Measurements from ENCODE around the gene MPPED1. TPM values are rescaled to one million over a fixed set of nuclear protein-coding genes. Genes with fewer than 3 reads are reported as not detected.

Gene MPPED1
- total RNA-seq, 1 donor from 2014 or later = 0.18 TPM

DNA sequence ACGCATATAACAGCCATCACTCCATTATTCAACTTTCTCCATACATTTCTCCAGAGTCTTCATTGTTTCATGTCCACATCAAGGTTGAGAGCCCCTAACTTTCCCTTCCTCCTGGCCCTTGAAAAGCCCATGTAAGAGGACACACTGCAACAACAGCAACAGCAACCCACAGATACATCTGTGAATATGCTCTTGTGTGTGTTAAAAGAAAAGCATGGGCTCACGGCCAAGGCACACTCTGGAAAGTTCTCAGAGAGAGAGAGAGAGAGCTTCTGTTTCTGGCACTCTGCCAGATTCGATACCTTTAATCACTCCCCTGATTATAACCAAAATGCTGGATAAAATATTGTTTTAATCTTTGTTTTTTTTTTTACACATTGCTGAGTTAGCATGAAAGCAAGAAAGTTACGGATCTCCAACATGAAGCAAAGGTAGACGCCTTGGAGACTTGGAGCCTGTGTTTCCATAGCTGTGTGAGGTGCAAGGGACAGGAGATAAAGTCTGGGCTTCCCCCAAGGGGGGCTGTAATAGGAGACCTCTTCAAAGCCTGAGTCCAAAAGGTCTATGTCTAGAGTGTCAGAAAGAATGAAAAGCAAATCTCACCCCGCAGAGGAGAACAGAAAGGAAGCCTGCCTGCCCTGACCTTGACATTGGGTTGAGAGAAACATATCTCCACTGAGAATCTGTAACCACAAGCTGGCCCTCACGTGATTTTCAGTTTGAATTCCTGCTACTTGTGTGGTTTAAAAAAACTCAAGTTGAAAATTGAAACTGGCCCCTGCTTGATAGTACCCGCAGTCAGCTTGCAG, 33.7 kb upstream of the MPPED1 start:
- peaks cover 6% of the 10 kb centered on the region for H3K4me1 Mint-ChIP-seq (ENCODE audit: unreplicated experiment)

DNA sequence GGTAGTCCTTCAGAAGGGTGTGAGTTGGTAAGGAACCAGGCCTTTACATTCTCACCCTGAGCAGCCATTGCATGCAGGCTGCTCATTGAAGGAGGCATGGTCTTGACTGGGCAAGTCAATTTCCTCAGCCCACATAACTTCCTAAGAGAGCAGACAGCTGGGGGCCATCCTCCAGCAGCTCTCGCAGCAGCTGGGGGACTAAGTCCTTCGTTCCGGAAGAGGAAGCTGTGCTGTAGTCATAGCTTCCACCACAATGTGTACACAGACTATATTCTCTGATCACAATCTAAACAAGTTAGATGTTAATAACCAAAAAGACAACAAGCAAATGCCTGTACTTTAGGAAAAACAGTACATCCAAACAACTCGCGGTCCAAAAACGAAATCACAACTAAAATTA, 30.1 kb upstream of the MPPED1 start:
- H3K4me1 Mint-ChIP-seq (ENCODE audit: unreplicated experiment) = peaks cover 14% of the 10 kb centered on the region
- no peaks in the 10 kb centered on the region for H3K36me3 Mint-ChIP-seq (ENCODE audit: low read depth, unreplicated experiment)
- H3K27ac Mint-ChIP-seq (ENCODE audit: unreplicated experiment) = peak overlapping the region; percentile 80
- TF ChIP-seq, protein P1, sequence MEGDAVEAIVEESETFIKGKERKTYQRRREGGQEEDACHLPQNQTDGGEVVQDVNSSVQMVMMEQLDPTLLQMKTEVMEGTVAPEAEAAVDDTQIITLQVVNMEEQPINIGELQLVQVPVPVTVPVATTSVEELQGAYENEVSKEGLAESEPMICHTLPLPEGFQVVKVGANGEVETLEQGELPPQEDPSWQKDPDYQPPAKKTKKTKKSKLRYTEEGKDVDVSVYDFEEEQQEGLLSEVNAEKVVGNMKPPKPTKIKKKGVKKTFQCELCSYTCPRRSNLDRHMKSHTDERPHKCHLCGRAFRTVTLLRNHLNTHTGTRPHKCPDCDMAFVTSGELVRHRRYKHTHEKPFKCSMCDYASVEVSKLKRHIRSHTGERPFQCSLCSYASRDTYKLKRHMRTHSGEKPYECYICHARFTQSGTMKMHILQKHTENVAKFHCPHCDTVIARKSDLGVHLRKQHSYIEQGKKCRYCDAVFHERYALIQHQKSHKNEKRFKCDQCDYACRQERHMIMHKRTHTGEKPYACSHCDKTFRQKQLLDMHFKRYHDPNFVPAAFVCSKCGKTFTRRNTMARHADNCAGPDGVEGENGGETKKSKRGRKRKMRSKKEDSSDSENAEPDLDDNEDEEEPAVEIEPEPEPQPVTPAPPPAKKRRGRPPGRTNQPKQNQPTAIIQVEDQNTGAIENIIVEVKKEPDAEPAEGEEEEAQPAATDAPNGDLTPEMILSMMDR (IDR thresholded peaks at IDR 0.05; ENCODE audit: unreplicated experiment) = no peak
- no peak overlapping the region for H3K4me3 Mint-ChIP-seq (ENCODE audit: unreplicated experiment)
- DNase-seq (ENCODE audit: low spot score) = no peak
- H3K9me3 Mint-ChIP-seq (ENCODE audit: unreplicated experiment) = no peaks in the 10 kb centered on the region
- peaks cover 1% of the 10 kb centered on the region for H3K27me3 Mint-ChIP-seq (ENCODE audit: unreplicated experiment)

More for the DNA sequence above, 33.7 kb upstream of the MPPED1 start:
- Mint-ChIP-seq H3K27ac (ENCODE audit: unreplicated experiment) (no peak overlapping the region), H3K4me3 (ENCODE audit: unreplicated experiment) (no peak overlapping the region), H3K9me3 (ENCODE audit: unreplicated experiment) (no peaks in the 10 kb centered on the region), H3K27me3 (ENCODE audit: unreplicated experiment) (peaks cover 1% of the 10 kb centered on the region), H3K36me3 (ENCODE audit: low read depth, unreplicated experiment) (no peaks in the 10 kb centered on the region)
- DNase-seq (ENCODE audit: low spot score) = no peak
- TF ChIP-seq, protein P1 (IDR thresholded peaks at IDR 0.05; ENCODE audit: unreplicated experiment) = no peak

DNA sequence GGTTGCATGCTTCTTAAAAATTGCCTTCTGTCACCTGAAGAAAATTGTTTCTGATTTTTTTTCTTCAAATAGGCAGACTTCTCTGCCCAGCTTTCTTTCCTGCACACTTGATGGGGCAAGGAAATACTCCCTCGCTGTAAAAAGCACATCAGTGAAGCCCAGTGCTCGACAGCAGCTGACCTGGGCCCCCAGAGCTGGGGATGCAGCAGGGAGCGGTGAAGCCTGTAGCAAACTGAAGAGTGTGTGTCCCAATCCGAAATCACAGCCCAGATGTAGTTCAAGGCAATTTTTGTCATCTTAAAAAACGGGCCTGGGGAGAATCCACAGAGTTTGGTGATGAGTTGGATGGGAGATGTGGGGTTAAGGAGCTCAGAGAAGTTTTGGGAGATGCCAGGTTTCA, 27.0 kb upstream of the MPPED1 start:
- H3K27me3 Mint-ChIP-seq (ENCODE audit: unreplicated experiment) = peaks cover 1% of the 10 kb centered on the region
- H3K27ac Mint-ChIP-seq (ENCODE audit: unreplicated experiment) = no peak overlapping the region
- peaks cover 14% of the 10 kb centered on the region for H3K4me1 Mint-ChIP-seq (ENCODE audit: unreplicated experiment)
- H3K36me3 Mint-ChIP-seq (ENCODE audit: low read depth, unreplicated experiment) = no peaks in the 10 kb centered on the region
- TF ChIP-seq, protein P1 (IDR thresholded peaks at IDR 0.05; ENCODE audit: unreplicated experiment) = no peak
- DNase-seq (ENCODE audit: low spot score) = no peak
- H3K9me3 Mint-ChIP-seq (ENCODE audit: unreplicated experiment) = no peaks in the 10 kb centered on the region
- no peak overlapping the region for H3K4me3 Mint-ChIP-seq (ENCODE audit: unreplicated experiment)

DNA sequence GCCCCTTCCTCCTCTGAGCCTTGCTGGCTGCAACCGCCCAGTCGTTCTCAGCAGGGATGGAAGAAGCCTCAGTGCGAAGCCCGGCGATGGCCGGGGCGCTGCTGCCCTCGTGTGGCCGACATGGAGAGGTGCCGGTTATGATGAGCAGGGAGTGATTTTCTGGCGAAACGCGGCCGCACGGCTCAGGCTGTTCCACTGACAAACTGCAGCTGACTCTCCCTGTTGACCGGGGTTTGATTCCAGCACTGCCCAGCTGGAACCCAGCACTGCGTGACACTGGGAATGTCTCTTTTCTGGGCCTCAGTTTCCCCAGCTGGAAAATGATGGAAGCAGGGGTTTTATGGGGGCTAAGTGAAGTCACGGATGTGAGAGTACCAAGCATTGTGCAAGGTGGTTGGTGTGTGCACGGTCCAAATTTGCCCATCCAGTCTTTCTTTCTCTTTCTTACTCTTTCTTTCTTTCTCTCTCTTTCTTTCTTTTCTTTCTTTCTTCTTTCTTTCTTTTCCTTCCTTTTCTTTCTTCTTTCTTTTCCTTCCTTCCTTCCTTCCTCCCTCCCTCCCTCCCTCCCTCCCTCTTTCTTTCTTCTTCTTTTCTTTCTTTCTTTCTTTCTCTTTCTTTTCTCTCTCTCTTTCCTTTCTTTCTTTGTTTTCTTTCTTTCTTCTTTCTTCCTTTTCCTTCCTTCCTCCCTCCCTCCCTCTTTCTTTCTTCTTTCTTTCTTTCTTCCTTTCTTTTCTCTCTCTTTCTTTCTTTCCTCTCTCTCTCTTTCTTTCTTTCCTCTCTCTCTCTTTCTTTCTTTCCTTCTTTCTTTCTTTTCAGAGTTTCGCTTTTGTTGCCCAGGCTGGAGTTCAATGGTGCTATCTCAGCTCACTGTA, 25.8 kb upstream of the MPPED1 start:
- no peak overlapping the region for H3K27ac Mint-ChIP-seq (ENCODE audit: unreplicated experiment)
- no peaks in the 10 kb centered on the region for H3K36me3 Mint-ChIP-seq (ENCODE audit: low read depth, unreplicated experiment)
- H3K27me3 Mint-ChIP-seq (ENCODE audit: unreplicated experiment) = no peaks in the 10 kb centered on the region
- H3K9me3 Mint-ChIP-seq (ENCODE audit: unreplicated experiment) = no peaks in the 10 kb centered on the region
- TF ChIP-seq, protein P1 (IDR thresholded peaks at IDR 0.05; ENCODE audit: unreplicated experiment) = peak; percentile 89
- DNase-seq (ENCODE audit: low spot score) = peak; percentile 91
- H3K4me1 Mint-ChIP-seq (ENCODE audit: unreplicated experiment) = peaks cover 14% of the 10 kb centered on the region
- no peak overlapping the region for H3K4me3 Mint-ChIP-seq (ENCODE audit: unreplicated experiment)

All from endothelial cell (in vitro differentiated cells).